Large intestine (tissue), 3 donors: ENCODE results near the gene PGF. TPM values are rescaled to one million over a fixed set of nuclear protein-coding genes. Genes with fewer than 3 reads are reported as not detected.

Source experiments
- DNase-seq, 2 donors: peaks; one replicate each; pipeline versions ENCODE4 v3.0.0 to v3.0.0-alpha.2; 2013
- H3K27ac ChIP-seq: one replicate; pipeline ENCODE4 v1.5.1; 2013; ENCODE audit warnings: low read length
- H3K27me3 ChIP-seq: 2 replicates; pipeline ENCODE4 v1.6.1; 2013; ENCODE audit warnings: low read length; ENCODE audit not compliant: control insufficient read depth, insufficient read depth
- H3K36me3 ChIP-seq: 2 replicates; pipeline ENCODE4 v1.6.1; 2013; ENCODE audit warnings: low read length; ENCODE audit not compliant: control insufficient read depth, insufficient read depth
- H3K4me1 ChIP-seq: one replicate; pipeline ENCODE4 v1.6.1; 2013; ENCODE audit warnings: low read length; ENCODE audit not compliant: control insufficient read depth, insufficient read depth
- H3K4me3 ChIP-seq: one replicate; pipeline ENCODE4 v1.5.1; 2013; ENCODE audit warnings: low read length
- H3K9me3 ChIP-seq: one replicate; pipeline ENCODE4 v1.6.1; 2013; ENCODE audit warnings: mild to moderate bottlenecking, low read depth, low read length, moderate library complexity; ENCODE audit not compliant: control insufficient read depth
- WGBS: methylation state at CpG from one replicate; pipeline ENCODE4 v1.1.5; 2013; ENCODE audit warnings: low lambda C conversion rate; ENCODE audit not compliant: insufficient coverage; 5-methylcytosine and 5-hydroxymethylcytosine counted together
- polyA plus RNA-seq: library from polyadenylated mRNA; unstranded; fragments of 120-200 nt; gene quantifications from one replicate; pipeline ENCODE4 v1.2.1, GENCODE V29; 2013

Gene PGF
- polyA plus RNA-seq, 1 donor: 9.1 TPM

DNA sequence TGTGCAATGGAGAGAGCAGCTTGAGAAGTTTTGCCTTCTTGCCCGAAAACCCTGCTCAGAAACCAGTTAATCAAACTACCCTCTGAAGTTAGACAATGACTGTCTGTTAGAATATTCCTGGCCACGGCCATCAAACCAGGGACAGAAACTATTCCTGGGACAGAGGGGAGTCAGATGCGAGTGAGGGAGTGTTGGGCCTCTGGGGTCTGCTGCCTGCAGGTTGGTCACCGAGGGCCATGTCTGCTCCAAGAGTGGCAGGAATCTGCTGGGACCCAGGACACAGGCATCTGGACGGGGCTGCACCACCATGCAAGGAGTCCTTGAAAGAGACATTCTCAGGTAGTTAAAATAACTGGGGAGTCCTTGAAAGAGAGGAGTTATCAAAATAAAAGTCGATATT, 30.4 kb upstream of the PGF start:
- no peak overlapping the region for H3K27ac ChIP-seq

GRCh38 chr14:74985028-74985310, 29.6 kb upstream of the PGF start:
- H3K4me1 ChIP-seq: peaks cover 5% of the 10 kb centered on the region
- H3K27ac ChIP-seq: no peak overlapping the region
- no peak for DNase-seq
- H3K27me3 ChIP-seq: no peaks in the 10 kb centered on the region
- no peak overlapping the region for H3K4me3 ChIP-seq
- WGBS: no CpG with 5 or more reads among the region's 10 CpGs
- H3K36me3 ChIP-seq: no peaks in the 10 kb centered on the region
- H3K9me3 ChIP-seq: no peaks in the 10 kb centered on the region

More for the DNA sequence above, 30.4 kb upstream of the PGF start:
- Histone ChIP-seq H3K9me3 (no peaks in the 10 kb centered on the region), H3K4me1 (no peaks in the 10 kb centered on the region), H3K27me3 (no peaks in the 10 kb centered on the region), H3K4me3 (no peak overlapping the region), H3K36me3 (no peaks in the 10 kb centered on the region)
- DNase-seq: no peak
- 100% methylated on average over 1 of the region's 6 CpGs for WGBS

- no CpG with 5 or more reads among the region's 16 CpGs for WGBS
- H3K4me3 ChIP-seq: no peak overlapping the region
- no peaks in the 10 kb centered on the region for H3K36me3 ChIP-seq
- no peak for DNase-seq
- H3K27me3 ChIP-seq: no peaks in the 10 kb centered on the region
- H3K27ac ChIP-seq: no peak overlapping the region
- H3K9me3 ChIP-seq: no peaks in the 10 kb centered on the region
- H3K4me1 ChIP-seq: peaks cover 5% of the 10 kb centered on the region
Observed at GRCh38 chr14:74984236-74985027, 29.0 kb upstream of the PGF start.

- no peak overlapping the region for H3K4me3 ChIP-seq
- no peaks in the 10 kb centered on the region for H3K9me3 ChIP-seq
- DNase-seq: no peak
- WGBS: no CpG with 5 or more reads among the region's 1 CpG
- no peaks in the 10 kb centered on the region for H3K36me3 ChIP-seq
- no peak overlapping the region for H3K27ac ChIP-seq
- H3K4me1 ChIP-seq: peaks cover 5% of the 10 kb centered on the region
- no peaks in the 10 kb centered on the region for H3K27me3 ChIP-seq
Observed at GRCh38 chr14:74983343-74983742, 27.9 kb upstream of the PGF start.

- H3K9me3 ChIP-seq: no peaks in the 10 kb centered on the region
- H3K36me3 ChIP-seq: no peaks in the 10 kb centered on the region
- no peak for DNase-seq
- H3K4me1 ChIP-seq: peaks cover 5% of the 10 kb centered on the region
- H3K27me3 ChIP-seq: no peaks in the 10 kb centered on the region
- WGBS: 100% methylated on average over 1 of the region's 4 CpGs
- H3K4me3 ChIP-seq: no peak overlapping the region
- no peak overlapping the region for H3K27ac ChIP-seq
Observed at GRCh38 chr14:74982661-74983060, 27.3 kb upstream of the PGF start.

DNA sequence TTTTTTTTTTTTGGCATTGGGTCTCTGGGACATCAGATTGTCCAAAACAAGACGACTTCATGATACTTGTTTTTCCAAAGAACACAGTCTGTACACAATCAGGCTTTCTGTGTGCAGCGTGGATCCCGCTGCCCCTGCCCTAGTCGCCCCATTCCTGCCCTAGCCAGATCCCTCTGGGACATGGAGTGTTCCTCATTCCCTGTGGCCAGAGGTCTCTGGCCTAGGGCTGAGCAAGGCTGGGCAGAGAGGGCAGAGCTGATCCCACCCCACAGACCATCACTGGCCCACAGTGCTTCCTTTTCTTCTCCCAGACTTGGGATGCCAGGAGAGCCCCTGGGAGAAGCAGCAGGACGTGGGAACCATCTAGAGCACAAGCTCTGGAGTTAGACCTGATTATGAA, 26.4 kb upstream of the PGF start:
- Histone ChIP-seq H3K27me3 (no peaks in the 10 kb centered on the region), H3K9me3 (no peaks in the 10 kb centered on the region), H3K4me3 (no peak overlapping the region), H3K36me3 (no peaks in the 10 kb centered on the region), H3K4me1 (peaks cover 5% of the 10 kb centered on the region), H3K27ac (no peak overlapping the region)
- WGBS: no CpG with 5 or more reads among the region's 5 CpGs
- DNase-seq: no peak

GRCh38 chr14:74981462-74981782, 26.0 kb upstream of the PGF start:
- peaks cover 5% of the 10 kb centered on the region for H3K4me1 ChIP-seq
- no peak overlapping the region for H3K4me3 ChIP-seq
- no peak for DNase-seq
- no peak overlapping the region for H3K27ac ChIP-seq
- H3K36me3 ChIP-seq: no peaks in the 10 kb centered on the region
- H3K27me3 ChIP-seq: no peaks in the 10 kb centered on the region
- no peaks in the 10 kb centered on the region for H3K9me3 ChIP-seq
- 100% methylated on average over 1 of the region's 9 CpGs for WGBS

DNA sequence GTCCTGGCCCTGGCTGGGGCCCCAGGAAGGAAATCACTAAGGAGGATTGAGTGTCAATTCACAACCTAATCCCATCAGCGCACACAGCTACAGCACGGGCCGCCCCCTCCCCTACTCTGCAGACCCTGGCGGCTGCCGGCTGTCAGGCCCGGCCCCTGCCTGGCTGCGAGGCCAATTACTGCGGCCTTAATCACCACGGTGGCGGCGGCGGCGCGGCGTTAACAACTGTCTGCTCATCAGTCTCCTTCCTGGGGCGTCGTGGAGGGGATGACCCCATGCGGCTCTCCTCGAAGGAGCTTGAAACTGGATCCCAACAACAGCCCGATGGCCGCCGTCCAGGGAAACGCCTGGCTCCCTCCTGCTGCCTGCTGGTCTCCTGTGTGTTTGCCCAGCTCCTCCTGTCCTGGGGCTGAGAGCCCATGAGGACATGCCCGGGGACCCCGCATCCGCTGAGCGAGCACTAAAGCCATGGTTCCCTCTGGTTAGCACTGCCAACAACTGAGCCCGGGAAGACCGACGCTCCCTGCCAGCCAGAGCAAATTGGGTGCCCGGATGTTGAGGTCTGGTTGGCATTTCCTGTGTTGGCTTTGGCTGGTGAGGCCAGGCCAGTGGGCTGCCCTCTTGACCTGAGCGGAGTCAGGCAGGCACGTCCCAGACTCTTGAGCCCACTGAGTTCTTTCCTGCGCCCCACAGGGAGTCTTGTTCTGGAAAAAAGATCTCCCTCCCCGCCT, 25.5 kb upstream of the PGF start:
- no peaks in the 10 kb centered on the region for H3K27me3 ChIP-seq
- H3K9me3 ChIP-seq: no peaks in the 10 kb centered on the region
- H3K27ac ChIP-seq: no peak overlapping the region
- WGBS: no CpG with 5 or more reads among the region's 35 CpGs
- H3K4me3 ChIP-seq: no peak overlapping the region
- H3K36me3 ChIP-seq: no peaks in the 10 kb centered on the region
- DNase-seq: no peak
- peaks cover 5% of the 10 kb centered on the region for H3K4me1 ChIP-seq

DNA sequence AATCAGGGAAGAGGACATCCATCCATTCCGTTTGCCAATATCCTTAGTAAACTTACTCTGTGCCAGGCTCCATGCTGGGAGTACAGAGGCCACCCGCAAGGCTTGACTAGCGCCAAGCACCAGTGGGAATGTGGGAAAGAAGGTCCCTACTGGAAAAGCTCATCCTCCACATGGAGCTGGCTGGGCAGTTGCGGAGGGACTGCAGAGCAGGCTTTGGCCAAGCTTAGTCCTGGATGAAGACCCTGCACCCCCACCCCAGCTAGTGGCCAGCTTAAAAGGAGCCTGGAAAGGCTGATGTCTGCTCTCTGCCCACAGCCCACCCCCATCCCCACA, 25.0 kb upstream of the PGF start:
- H3K27ac ChIP-seq: no peak overlapping the region
- no peak for DNase-seq
- no CpG with 5 or more reads among the region's 4 CpGs for WGBS

DNA sequence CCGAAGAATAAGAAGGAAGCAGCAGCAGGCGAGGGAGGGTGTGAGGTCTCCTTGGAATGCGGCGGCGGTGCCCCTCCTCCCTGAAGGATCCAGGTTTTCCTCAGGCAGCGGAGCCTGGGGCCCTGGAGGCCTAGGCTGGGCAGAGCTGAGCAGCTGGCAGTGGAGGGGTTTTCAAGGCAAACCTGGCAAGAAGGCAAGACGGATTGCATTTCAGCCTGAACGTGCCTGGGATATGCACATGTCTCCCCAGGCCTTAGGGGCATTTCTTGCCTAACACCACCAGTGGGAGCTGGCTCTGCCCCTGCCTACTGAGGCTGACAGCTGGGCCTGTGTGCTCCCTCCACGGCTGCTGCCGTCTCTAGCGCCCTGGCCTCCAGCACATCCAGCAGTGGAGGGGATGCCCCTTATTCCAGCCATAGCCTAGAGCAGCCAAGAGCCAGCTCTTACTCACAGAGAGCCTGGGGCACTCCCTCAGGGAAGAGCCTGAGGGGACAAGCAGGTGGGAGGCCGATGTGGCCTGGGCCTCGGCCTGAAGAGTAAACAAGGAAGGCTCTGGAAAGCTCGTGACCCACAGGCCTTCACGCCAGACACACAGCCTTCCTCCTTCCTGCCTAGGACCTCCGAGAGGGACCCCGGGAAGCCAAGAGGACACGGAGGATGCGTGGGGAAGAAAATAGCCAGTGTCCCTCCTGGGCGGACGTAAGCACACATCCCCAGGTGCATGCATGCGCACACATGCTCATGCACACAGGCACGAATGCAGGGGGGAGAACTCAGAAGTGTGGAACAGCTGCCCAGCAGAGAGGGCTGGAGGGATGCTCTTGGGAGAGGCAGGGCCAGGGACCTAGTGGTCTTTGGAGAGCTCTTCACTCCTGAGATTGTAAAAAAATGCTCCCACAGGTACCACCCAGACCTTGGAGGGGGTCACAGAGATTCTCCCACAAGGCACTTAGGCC, 24.3 kb upstream of the PGF start:
- no peaks in the 10 kb centered on the region for H3K36me3 ChIP-seq
- WGBS: no CpG with 5 or more reads among the region's 23 CpGs
- H3K27me3 ChIP-seq: no peaks in the 10 kb centered on the region
- DNase-seq: no peak
- no peak overlapping the region for H3K4me3 ChIP-seq
- no peak overlapping the region for H3K27ac ChIP-seq
- H3K9me3 ChIP-seq: no peaks in the 10 kb centered on the region
- H3K4me1 ChIP-seq: peaks cover 8% of the 10 kb centered on the region

More for the DNA sequence above, 25.0 kb upstream of the PGF start:
- Histone ChIP-seq H3K4me3 (no peak overlapping the region), H3K9me3 (no peaks in the 10 kb centered on the region), H3K4me1 (peaks cover 5% of the 10 kb centered on the region), H3K27me3 (no peaks in the 10 kb centered on the region), H3K36me3 (no peaks in the 10 kb centered on the region)
